COLO668 (cell line): ENCODE measurements around the gene MYRIP.
A peak's percentile ranks its signal among the peaks of the same experiment; 100 is the strongest.

Source experiments
- DNase-seq: peaks from one replicate; lab custom pipeline; 2025; ENCODE audit not compliant: unreplicated experiment; lab: John Stamatoyannopoulos, UW

MYRIP gene

DNA sequence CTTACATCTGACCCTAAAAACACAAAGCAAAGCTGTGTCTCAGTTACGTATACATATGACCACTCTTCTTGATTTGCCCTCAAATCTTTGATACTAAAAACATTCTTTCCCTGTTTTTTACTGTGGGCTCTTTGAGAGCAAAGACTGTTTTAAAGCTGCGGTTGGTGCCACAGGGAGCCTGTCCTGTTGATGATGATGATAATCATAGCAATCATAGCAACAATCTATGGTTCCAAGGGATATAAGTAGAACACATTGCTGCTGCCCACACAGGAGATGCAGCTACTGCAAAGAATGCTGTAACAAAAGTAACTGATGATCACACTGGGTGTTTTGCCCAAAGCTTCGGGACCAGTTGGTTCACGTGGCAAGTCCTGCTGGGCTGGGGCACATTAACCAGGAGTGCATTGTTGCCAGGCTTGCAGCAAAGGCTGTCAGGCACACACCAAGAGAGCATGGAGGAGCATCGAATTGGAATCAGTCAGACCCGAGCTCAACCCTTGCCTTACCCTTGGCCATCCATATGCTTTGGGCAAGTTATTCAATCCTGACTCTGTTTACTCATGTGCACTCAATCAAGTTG is 368.7 kb downstream of the MYRIP start:
- DNase-seq, result no peak

DNA sequence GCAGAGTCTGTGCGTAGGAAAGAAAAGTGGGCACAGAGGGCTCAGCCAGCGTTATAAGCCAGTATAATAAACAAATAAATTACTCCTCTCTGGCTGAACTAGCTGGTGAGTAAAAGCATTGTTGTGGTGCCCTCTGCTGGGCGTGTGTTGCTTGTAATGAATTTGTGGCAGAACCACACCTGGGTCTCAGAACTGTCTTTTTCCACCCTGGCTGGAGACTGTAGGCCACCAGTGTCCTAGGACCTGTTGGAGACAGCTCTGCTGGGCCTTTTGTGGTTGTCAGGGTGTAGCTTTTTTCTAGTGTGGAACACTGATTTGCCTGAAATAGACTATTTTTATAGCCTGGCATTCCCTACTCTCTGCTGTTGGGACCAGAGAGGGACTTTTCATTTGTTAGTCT is 369.6 kb downstream of the MYRIP start:
- DNase-seq, result peak; percentile 72

- no peak for DNase-seq
Measured at GRCh38 chr3:40181182-40181581, 371.8 kb downstream of the MYRIP start.

- DNase-seq, result no peak
Measured at GRCh38 chr3:40185029-40185695, 375.8 kb downstream of the MYRIP start.

DNA sequence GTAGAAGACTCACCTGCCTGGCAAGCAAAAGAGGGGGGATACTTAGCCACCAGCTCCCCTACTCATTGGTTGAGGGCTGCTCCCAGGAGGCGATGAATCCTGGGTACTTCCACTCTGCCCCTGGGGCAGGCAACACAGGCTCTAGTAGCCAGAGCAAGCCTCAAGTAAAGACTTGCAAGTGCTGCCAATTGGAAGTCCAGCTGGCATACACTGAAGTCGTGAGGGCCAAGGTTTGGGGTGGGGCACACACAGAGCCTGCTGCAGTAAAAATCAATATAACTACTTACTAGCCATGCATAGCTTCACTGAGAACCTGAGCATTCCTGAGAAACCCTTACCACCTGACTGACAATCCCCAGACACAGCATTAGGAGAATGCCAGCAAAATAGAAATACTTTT is 377.1 kb downstream of the MYRIP start:
- DNase-seq, result no peak

DNA sequence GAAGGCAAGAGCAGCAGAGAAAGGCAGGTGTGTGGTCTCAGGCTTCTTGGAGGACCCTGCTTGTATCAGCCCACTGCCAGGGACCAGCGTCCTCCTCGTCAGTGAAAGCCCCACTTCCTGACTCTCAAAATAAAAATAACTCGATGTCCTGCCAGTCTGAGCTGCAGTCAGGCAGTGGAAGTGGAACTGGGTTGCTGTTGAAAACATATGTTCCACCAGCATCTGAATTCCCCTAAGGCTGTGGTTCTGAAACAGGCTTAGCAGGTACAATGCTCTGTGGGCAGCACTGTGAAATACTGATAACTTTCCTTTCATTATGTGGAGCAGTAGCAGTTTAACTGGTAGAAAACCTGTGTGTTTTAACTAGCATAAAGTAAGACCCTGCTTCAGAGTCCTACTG is 378.5 kb downstream of the MYRIP start:
- DNase-seq, result no peak

GRCh38 chr3:40189118-40189517 is 379.7 kb downstream of the MYRIP start:
- no peak for DNase-seq

GRCh38 chr3:40190056-40190455 is 380.6 kb downstream of the MYRIP start:
- DNase-seq, result no peak

- no peak for DNase-seq
Measured at GRCh38 chr3:40191251-40191650, 381.8 kb downstream of the MYRIP start.

DNA sequence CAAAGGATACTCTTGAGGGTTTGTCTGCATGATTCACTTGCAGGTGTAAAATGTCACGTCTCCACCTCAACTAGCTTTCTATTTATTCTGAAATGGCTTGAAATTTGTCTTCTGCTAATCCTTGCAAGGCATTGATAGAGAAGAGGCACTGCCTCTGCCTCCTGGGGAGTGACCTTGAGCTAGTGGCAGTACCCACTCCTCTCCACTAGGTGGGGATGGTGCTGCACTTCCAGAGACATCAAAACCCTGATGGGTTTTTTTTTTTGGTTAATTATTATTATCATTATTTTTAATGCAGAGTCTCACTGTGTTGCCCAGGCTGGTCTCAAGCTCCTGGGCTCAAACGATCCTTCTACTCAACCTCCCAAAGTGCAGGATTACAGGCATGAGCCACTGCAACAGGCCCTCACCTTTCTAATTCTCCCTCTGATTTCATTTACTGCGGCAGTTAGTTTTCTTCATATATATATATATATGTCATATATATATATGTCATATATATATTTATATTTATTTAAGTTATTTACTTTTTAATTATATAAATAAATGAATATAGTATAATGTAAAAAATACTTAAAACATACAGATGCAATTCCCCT is 382.5 kb downstream of the MYRIP start:
- peak; percentile 22 for DNase-seq

DNA sequence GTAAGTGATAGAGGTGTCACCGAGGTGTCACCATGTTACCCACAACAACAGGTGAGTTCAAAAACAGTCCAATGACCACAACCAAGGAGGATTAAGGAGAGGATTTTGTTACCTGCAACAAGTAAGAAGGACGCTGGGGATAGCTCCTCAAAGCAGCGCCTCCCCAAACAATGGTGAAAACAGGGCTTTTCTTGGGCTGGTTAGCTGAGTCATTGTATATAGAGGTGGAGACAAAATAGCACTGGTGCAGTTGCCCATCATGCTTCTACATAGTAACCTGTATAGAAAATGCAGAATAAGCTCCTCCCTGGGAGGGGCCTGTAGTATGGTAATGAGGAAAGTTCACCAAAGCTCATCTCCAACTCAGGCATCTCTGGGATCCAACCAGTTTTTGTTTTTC is 383.2 kb downstream of the MYRIP start:
- DNase-seq, result no peak

DNA sequence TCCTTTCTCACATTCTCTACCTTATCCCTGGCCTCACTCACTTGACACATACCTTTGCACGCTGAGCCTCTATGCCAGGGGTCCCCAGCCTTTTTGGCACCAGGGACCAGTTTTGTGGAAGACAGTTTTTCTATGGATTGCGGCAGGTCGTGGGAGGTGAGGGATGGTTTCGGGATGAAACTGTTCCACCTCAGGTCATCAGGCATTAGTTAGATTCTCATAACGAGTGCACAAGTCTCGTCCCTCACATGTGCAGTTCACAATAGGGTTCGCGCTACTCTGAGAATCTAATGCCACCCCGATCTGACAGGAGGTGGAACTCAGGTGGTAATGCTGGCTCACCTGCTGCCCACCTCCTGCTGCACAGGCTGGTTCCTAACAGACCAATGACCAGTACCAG is 387.6 kb downstream of the MYRIP start:
- DNase-seq, result no peak

DNA sequence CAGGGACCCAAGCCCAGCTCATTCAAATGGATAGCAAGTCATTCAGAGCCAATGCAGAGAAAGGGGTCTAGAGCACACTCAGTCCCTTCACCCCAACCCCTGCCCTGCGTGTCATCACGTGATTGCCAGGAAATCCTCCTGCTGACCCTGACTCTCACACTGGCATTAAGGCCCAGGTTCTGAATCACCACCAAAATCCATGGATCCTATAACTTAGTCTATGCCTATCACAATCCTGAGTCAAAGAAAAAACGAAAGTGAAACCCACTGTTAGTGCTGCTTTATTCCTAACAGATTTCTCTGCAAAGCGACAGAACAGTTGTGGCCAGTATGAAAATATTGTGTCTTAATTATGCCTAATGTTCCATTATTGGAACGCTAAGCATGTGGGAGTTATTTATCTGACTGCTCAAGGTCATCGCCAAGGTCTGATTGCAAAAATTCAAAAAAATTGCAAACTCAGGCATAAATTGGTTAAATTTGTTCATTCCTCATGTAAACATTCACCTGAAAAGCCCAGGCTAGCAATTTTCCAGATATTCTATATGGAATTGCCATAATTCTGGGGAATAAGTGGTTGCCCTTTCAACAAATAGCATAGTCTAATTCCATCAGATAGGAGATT is 391.4 kb downstream of the MYRIP start:
- no peak for DNase-seq

DNA sequence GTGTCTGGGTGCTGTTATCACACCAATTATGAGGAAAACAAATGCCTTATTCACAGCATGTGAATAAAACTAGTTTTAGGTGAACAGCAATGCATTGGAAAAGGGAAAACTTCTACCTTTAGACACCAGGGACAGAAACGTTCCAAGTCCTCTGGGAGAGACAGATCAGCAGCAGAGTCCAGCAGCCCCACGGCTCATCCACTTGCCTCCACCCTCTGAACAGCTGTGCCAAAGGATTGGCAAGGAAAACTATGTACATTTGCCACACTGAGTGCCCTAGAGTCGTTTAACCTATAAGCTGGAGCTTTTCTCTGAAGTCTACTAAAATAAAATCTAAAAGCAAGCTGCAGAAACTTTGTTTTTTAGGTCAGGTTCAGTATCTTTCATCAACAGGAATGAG is 392.4 kb downstream of the MYRIP start:
- no peak for DNase-seq

GRCh38 chr3:40206522-40206921 is 397.1 kb downstream of the MYRIP start:
- no peak for DNase-seq

- DNase-seq, result no peak
Measured at GRCh38 chr3:40207796-40208195, 398.4 kb downstream of the MYRIP start.

GRCh38 chr3:40208251-40208650 is 398.8 kb downstream of the MYRIP start:
- DNase-seq, result no peak

- DNase-seq, result no peak
Measured at GRCh38 chr3:40211579-40211978, 402.2 kb downstream of the MYRIP start.

GRCh38 chr3:40213556-40213955 is 404.1 kb downstream of the MYRIP start:
- DNase-seq, result no peak

DNA sequence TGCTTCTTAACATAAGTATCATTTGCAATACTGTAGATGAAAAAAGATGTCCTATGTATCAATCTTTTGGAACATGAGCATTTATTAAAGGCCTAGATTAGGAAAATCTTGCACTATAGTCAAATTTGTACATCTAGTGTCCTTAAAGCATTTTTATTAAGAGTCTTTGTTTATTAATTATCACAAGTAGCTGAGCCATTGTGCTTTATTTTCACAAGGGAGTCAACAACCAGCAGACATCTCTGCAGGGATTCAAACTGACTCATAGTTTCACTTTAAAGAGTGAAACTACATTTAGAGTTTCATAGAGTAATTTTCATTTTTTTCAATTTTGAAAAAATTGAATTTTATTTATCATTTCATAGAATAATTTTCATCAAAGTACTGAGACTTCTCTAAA is 405.6 kb downstream of the MYRIP start:
- no peak for DNase-seq

DNA sequence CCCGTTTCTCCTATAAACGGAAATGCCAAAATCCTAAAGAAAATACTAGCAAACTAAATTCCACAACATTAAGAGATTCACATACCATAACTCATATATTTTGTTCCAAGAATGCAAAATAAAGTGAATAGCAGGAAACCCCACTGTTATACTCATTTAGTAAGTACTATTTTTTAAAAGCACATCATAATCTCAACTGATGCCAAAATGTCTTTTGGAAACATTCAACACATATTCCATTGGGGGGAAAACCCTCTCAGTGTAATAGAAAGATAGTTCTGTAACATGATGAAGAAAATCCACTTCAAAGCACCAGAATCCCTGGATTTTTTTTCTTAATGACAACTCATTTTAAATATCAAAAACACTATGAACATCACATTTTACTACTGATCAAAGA is 407.1 kb downstream of the MYRIP start:
- no peak for DNase-seq

- no peak for DNase-seq
Measured at GRCh38 chr3:40223856-40224255, 414.4 kb downstream of the MYRIP start.
